NCI-H187 treated with DMSO at 0.1 percent for 48 hours (cell line): ENCODE measurements around the gene ARID2.
A peak's percentile ranks its signal among the peaks of the same experiment; 100 is the strongest.

Experiments used
- DNase-seq: peaks from one replicate; lab custom pipeline; 2025; lab: John Stamatoyannopoulos, UW

The ARID2 gene

DNA sequence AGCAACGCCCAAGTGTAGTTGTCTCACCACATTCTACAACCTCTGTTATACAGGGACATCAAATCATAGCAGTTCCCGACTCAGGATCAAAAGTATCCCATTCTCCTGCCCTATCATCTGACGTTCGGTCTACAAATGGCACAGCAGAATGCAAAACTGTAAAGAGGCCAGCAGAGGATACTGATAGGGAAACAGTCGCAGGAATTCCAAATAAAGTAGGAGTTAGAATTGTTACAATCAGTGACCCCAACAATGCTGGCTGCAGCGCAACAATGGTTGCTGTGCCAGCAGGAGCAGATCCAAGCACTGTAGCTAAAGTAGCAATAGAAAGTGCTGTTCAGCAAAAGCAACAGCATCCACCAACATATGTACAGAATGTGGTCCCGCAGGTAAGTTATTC is 123.0 kb downstream of the ARID2 start:
- DNase-seq = no peak

DNA sequence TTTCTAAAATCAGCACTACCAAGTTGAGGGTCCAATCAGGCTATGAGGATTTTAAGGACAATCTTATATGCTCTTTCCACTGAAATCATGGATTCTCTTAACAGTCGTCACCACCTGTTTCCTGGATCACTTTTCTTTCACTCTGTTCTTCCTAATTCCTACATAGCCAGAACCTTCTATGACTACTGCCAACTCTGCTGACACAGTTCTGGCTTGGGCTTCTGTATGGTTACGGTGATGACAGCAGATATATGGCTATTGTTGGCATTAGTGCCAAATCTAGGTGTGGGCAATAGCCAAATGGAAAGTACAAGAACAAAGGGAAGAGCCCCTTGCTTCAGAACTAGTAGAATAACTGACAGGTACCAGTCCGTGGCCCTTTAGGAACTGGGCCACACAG is 124.0 kb downstream of the ARID2 start:
- DNase-seq = no peak

DNA sequence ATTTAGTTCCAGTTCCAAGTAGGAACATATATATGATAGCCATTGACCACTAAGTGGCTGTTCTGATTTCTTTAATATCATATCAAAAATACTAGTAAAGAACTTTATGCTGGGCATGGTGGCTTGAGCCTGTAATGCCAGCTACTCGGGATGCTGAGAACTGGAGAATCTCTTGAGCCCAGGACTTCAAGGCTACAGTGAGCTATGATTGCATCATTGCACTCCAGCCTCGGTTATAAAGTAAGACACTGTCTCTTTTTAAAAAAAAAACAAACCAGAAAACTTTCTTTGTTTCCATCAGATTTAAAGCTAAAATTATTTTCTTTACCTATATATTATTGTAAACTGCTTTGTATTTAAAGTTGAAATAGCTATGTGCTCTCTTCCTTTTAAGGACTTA is 133.8 kb downstream of the ARID2 start:
- DNase-seq = no peak

DNA sequence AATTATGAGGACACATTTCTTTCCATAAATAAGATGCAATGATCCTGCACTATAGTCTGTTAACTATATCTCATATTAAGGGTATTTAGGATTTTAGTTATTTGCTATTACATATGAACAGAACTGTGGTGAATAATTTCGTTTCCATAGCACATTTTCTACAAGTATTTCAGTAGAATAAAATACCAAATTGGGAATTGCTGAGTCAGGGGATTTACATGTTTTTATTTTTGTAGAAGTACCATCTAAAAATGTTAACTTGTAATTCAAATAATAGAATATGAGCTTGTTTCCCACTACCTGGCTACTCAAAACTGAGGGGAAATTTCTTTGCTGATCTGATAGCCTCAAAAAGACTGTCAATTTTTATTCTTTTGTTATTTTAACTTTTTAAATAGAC is 136.8 kb downstream of the ARID2 start:
- DNase-seq = no peak

DNA sequence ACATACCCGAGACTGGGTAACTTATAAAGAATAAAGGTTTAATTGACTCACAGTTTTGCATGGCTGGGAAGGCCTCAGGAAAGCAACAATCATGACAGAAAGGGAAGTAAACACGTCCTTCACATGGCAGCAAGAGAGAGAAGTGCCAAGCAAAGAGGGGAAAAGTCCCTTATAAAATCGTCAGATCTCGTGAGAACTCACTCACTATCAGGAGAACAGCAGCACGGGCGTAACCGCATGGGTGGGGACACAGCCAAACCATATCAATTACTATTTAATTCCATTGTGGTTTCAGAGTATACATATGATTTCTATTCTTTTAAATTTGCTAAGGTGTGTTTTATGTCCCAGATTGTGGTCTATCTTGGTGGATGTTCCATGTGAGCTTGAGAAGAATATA is 142.9 kb downstream of the ARID2 start:
- DNase-seq = no peak

DNA sequence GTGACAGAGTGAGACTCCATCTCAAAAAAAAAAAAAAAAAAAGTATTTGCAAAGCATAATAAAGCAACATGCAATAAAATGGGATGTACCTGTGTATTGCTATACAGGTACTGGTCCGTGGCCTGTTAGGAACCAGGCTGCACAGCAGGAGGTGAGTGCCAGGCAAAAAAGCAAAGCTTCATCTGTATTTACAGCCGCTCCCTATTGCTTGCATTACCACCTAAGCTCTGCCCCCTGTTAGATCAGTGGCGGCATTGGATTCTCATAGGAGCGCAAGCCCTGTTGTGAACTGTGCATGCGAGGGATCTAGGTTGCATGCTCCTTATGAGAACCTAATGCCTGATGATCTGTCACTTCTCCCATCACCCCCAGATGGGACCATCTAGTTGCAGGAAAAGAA is 147.6 kb downstream of the ARID2 start:
- no peak for DNase-seq

DNA sequence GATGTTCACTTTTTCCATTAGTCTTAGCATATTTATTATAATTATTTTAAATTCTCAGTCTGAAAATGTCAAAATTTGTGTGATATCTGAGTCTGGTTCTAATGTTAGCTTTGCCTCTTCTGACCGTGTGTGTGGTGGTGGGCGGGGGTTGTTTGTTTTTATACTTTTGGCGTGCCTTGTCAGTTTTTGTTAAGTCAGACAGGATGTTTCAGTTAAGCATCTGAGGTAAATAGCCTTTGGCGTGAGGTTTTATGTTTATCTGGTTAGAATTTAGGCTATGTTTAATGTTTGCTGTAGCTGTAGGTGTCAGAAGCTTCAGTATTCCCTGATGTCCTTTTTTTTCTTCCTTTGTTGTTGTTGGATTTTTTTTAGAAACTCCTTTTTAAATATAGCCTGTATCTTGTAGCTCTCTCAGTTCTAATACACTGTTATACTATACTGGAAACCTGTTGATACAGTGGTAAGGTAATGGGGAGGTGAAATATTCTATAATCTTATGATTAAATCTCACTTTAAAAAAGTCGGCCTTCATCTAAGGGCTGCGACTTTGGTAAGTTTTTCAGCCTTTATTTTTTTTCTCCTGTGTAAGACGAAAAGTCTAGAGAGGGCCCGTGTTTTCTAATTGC is 149.2 kb downstream of the ARID2 start:
- no peak for DNase-seq

DNA sequence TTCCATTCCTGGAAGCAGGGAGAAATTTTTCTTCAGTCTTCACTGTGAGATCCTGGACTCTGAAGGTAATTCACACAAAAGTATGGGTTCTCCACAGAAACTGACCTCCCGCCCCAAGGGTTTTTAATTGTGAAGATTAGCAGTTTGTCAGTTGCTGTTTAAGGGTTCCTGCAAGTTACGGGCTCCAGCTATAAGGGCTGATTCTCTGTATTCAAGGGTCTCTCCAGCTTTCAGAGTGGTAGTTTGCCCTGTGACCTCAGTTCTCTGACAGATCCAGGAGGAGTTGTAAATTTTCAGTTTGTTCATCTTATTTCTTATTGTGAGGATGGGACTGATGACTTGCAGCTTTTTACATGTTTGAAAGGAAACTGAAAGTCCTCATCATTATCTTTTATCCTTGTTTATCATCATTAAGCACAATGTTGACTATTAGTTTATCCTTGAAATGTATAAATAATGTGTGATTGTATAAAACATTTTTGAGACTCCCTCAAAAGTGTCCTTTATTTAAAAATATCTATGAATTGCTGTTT is 149.9 kb downstream of the ARID2 start:
- no peak for DNase-seq

DNA sequence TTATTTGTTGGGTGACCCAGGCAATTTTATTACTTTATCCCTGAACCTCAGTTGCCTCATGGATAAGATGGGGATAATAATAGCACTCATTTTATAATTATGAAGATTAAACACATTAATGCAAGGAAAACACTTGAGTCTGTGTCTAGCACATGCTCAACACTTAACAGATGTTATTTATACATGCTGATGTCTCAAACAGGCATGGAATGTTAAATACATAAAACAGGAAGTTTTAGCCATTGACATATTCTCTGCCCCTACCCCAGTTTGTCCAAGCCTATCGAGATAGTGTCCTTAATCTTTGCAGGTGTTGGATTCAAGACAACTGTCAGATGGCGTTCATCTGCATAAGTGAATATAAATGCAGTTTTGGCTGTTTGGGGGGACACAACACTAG is 151.0 kb downstream of the ARID2 start:
- no peak for DNase-seq

DNA sequence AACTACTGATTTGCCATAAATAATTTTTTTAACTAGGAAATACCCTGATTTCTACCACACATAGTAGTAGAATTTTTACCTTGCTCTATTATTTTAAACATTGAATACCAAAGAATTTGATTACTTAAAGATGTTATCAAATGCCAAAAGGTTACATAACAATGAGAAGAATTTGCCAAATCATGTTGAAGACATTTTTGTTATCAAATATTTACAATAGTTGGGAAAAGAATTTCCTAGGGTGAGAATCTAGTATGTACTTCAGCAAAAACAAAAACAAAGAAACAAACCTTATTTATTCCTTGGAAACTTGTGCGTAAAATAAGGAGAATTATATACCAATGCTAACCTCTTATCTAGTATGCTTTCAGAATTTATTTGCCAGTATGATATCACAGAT is 153.7 kb downstream of the ARID2 start:
- DNase-seq = no peak

DNA sequence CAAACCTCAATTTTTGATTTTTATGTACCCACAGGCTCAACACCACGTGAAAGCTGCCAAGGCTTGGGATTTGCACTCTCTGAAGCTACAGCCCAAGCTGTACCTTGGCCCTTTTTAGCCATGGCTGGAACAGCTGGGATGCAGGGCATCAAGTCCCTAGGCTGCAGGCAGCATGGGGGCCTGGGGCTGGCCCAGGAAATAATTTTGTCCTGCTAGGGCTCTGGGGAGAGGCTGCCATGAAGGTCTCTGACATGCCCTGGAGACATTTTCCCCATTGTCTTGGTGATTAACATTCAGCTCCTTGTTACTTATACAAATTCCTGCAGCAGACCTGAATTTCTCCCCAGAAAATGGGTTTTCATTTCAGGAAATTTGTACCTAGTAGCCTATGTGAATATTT is 157.2 kb downstream of the ARID2 start:
- no peak for DNase-seq

DNA sequence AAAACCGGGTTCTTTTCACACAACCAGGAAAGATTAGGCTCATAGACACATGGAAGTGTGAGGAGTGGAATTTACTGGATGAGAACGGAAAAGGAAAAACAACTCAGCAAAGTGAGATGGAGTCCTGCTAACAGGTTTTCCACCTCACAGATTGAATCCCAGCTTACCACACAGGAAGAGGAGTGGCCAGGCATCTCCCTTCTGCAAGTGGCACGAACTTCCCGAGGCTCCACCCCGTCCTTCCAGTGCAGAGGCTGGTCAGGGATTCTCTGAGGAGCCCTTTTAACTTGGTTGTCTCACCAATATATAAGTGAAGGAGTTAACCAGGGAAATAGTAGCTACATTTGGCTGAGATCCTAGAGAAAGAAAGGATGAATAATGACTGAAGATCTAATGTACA is 158.0 kb downstream of the ARID2 start:
- no peak for DNase-seq

DNA sequence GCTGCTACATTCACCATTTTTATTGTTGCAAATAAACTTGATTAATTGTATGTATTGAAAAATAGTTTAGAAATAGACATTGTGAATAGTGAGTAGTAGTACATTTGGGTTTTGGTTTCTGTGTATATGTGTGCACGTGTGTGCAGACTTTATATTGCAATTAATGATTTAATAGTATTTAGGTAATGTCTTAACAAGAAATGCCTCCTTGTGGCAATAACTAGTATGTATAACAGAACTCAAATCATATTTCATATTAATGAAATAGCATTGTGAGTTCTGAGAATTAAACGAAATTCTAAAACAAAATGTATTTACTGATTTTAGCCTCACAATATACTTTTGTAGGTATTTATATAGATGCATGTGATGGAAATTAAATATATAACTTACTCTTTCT is 160.8 kb downstream of the ARID2 start:
- no peak for DNase-seq

DNA sequence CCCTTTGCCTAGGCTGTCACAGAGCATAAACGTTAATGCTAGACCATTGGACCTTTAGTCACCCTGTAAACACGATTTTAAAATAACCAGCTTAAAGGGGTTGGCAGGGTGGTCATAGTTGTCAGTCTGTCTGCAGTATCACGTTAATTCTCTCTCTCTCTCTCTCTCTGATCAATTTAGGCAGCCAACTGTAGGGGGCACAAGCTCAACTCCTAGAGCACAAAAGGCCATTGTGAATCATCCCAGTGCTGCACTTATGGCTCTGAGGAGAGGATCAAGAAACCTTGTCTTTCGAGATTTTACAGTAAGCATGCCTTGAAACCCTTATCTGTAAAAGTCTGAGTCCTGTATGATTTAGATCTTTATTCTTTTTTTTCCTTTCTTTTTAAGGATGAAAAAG is 163.7 kb downstream of the ARID2 start:
- DNase-seq = no peak

DNA sequence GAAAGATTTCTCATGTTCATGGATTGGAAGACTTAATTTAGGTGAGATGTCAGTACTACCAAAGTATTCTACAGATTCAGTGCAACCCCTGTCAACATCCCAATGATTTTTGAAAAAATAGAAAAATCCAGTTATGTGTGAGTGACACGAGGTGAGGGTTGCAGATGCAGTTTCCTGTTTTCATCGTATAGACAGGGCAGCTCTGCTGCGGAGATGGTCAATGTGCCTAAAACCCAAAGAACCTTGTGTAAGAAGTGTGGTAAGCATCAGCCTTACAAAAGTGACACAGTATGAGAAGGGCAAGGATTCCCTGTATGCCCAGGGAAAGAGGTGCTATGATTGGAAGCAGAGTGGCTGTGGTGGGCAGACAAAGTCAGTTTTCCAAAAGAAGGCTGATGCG is 166.5 kb downstream of the ARID2 start:
- DNase-seq = no peak

DNA sequence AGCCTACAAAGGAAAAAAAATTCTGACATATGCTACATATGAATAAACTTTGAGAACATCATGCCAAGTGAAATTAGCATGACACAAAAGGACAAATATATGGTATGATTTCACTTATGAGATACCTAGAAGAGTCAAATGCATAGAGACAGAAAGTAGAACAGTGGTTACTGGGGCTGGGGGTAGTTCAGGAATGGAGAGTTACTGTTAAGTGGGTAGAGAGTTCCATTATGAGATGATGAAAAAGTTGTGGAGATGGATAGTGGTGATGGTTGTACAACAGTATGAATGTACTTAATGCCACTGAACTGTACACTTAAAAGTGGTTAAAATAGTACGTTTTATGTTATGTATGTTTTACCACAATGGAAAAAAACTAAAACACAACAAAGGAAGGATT is 168.6 kb downstream of the ARID2 start:
- DNase-seq = no peak

DNA sequence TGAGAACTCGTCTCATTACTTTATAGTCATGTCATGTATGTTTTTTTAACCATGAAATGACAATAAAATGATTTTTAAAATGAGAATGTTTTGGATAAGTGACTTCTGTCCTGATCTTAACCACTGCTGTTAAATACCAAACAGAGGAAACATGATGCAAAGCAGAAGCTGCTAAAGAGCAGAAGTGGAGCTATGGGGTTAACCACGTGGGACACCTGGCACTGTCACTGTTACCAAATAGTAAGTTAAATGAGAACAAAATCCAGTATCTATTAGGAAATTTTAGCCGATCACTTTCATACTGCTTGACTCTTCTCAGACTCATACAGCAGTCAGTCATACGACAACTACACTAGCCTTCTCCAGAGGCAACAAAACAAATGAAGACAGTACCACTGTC is 178.4 kb downstream of the ARID2 start:
- DNase-seq = no peak

DNA sequence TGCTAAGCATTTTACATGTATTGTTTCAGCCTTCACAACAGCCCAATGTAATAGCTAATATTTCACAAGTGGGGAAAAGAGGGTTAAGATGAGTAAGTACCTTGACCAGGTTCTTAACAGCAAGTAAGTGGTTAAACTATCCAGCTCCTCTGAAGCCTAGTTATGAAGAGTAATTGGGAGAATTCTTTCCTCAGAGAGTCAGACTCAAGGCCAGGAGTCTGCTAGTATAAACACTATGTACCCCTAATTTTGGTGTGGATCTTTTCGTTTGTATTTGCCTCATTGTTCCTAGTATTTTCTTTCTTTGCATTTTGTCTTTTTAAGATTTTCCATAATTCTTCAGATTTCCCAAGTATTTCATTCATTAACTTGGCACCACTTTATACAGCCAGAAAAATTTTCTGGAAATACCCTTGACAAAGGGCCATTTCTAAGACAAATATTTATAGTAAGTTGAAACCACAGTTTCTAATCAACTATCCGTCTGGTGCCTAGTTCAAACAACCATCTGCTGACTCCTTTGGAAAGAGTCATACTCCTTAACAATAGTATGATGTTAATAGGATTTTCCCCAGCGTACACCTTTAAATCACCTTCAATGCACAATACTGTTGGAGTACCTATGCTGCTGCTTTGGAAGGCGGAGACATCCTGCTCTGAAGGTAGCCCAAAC is 179.7 kb downstream of the ARID2 start:
- no peak for DNase-seq

DNA sequence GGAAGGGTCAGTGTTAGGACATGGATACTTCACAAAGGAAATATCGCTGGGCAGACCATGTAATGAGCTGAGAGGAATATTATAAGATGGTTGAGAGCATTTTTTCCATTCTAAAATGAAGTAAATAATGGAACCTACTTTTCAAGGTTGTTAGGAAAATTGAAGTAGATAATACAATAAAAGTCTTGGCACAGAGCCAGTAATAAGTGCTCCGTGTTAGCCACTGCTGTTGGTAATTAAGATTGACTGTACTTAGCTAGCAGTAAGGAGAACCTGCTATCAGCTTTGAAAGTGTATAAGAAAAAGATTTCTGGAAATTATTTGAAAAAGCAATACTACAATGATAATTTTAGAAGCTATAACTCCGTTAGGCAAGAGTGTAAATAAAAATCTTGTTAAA is 183.3 kb downstream of the ARID2 start:
- DNase-seq = peak; percentile 12

DNA sequence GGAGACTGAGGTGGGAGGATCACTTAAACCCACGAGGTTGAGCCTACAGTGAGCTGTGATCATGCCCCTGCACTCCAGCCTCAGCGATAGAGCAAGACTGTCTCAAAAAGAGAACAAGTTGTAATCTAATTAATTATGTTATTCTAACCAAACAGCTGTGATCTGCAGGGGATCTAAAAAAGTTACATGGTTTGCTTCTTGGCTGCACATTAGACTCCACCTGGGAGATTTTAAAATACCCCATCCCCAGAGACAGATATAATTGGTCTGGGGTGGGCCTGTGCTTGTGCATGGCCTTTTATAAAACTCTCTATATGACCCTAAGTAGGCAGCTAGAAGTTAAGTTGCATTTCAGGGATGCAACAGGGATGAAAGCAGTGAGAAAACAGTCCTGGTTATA is 184.1 kb downstream of the ARID2 start:
- DNase-seq = no peak

DNA sequence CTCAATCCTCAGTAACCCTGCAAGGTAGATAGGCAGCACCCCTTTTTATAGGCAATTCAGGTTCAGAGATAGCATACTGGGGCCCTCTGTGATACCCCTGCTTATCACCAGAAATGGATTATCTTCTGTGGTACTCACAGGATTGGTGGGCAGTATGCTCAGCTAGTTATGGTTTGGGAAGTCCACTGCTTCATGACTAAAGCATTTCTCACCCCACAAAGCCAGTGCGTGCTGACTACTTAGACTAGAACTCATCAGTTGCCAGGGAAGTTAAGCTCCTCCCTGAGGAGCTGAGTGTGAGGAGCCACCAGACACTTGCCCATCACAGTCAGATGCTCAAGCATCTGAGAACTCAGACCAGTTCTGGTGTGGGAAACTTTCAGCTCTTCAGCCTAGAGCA is 184.6 kb downstream of the ARID2 start:
- no peak for DNase-seq

DNA sequence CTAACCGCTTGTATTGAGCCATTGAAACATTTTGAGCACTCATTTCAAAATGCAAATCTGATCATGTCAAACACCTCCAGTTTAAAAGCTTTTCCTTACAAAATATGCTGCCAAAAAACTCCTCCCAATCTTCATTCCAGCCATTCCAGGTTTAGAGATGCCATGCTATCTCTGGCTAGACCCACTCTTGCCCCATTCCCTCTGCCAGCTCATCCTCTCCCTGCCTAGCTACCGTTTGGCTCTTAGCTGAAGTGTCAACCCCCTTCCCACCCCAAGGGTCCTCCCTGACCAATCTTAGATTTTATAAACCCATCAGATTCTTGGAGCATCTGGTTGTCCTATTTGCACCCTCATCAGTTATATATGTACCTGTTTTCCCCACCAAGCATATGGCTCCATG is 185.9 kb downstream of the ARID2 start:
- no peak for DNase-seq

DNA sequence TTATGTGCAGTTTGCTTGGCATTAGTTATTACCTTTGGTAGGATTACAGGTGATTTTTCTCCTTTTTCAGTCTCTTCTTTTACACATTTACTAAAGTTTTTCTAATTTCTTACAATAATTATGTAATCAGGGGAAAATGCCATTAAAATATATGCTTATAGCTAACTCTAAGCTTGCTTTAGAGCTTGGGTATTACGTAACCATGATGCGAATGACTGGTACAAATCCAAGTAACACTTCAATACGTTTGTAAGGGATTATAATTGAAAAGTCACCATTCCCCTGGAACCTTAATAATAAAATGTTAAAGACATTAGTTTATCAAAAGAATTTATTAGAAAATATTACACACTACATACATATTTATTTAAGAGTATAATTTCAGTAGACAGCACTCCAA is 189.3 kb downstream of the ARID2 start:
- no peak for DNase-seq

DNA sequence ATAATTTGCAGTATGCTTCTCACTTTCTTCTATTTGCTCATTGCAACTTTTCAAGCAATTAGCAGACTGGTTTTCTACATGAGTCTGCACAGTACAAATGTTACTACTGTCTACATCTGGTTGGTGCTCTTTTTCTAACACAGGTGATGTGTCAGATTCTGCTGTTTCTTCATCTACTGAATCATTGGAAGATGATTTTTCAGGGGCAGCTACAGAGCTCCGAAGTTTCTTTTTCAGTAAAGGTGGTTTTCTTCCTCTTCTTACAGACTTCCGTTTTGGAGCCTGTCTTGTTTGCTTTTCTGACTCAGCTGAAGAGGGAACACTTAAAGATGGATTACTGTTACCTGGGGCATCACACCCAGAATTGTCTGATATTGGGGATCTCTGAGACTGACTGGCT is 198.8 kb downstream of the ARID2 start:
- no peak for DNase-seq
